ENCODE results near the gene TMEM198. TPM values are rescaled to one million over a fixed set of nuclear protein-coding genes. Genes with fewer than 3 reads are reported as not detected.

Gene TMEM198
- total RNA-seq, 1 donor from 2014 or later: 15.7 TPM

DNA sequence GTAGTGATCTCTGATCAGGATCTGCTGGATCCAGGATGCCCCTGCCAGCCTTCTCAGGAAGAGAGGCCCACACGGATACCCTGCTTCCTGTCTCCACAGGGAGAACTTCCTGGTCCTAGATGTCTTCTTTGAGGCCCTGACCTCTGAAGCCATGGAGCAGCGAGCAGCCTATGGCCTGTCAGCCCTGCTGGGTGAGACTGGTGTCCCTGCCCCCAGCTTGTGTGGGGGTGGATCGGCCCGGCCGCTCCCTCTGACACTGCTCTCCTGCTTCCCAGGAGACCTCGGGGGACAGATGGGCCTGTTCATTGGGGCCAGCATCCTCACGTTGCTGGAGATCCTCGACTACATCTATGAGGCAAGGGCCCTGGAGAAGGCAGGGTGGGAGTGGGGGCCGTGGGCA lies 6.9 kb upstream of the TMEM198 start:
- peaks cover 27% of the 10 kb centered on the region for H3K4me1 Mint-ChIP-seq
- no peaks in the 10 kb centered on the region for H3K9me3 Mint-ChIP-seq
- H3K36me3 Mint-ChIP-seq (ENCODE audit: low read depth): no peaks in the 10 kb centered on the region
- TF ChIP-seq CTCF (conservative IDR thresholded peaks at IDR 0.05): no peak
- no peak overlapping the region for H3K27ac Mint-ChIP-seq (ENCODE audit: unreplicated experiment)
- H3K27me3 Mint-ChIP-seq (ENCODE audit: low read depth): peaks cover 12% of the 10 kb centered on the region
- peak overlapping the region; percentile 71 for H3K4me3 Mint-ChIP-seq
- DNase-seq (ENCODE audit: low read depth, low spot score): no peak

DNA sequence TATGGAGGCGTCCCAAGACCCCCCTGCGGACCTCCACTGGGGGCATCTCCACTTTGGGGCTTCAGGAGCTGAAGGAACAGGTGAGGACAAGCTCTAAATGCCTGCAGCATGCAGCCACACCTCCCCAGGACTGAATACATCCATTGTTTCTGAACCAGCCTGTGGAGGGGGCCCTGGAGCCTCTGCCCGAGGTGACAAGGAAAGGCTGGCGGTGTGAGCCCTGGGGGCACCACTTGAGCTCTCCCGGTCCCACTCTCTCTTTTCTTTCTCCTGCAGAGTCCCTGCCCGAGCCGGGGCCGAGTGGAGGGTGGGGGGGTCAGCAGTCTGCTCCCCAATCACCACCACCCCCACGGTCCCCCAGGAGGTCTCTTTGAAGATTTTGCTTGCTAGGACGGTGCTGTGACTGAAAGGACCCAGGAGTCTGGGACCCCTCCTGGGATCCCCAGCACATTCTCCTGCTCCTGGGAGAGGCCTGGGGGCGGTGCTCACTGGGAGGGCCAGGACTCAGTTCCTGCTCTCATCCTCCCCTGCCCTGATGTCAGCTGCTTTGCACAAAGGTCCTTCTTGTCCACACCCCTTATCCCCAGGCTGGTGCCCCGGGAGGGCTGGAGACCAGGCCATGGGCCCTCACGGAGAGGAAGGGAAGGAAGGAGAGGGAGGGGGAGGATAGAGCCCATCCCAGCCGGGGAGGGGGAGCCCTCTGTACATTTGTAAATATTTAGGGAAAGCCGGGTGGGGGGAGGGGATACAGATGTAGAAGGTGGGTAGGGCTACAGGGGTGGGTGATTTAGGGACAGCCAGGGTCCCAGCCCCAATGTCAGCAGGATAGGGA lies 6.0 kb upstream of the TMEM198 start:
- peaks cover 9% of the 10 kb centered on the region for H3K27me3 Mint-ChIP-seq (ENCODE audit: low read depth)

DNA sequence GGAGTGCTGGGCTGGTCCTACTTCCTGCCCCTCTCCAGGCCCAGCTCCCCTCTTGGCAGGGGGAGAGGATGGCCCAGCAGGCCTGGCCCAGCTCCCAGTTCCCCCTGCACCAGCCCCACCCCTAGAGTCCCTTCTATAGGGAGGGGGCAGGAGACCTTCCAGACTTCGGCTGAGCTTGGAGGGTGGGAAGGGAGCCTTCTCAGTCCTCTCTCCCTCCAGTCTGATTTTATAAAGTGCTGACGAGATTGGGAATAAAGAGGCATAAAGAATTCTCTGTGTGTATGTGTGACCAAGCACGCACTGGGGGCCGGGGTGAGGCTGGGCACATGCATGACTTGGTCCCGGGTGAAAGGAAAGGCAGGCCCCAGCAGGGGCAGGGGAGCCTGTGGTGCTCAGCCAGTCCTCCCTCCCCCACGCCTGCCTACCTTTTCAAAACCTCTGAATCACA lies 5.3 kb upstream of the TMEM198 start:
- Mint-ChIP-seq H3K27ac (ENCODE audit: unreplicated experiment) (peak overlapping the region; percentile 75), H3K27me3 (ENCODE audit: low read depth) (peaks cover 5% of the 10 kb centered on the region), H3K4me1 (peaks cover 38% of the 10 kb centered on the region), H3K36me3 (ENCODE audit: low read depth) (no peaks in the 10 kb centered on the region), H3K9me3 (no peaks in the 10 kb centered on the region), H3K4me3 (peak overlapping the region; percentile 62)
- TF ChIP-seq CTCF (conservative IDR thresholded peaks at IDR 0.05): no peak
- DNase-seq (ENCODE audit: low read depth, low spot score): no peak

More for the DNA sequence above, 6.0 kb upstream of the TMEM198 start:
- H3K4me1 Mint-ChIP-seq: peaks cover 37% of the 10 kb centered on the region
- no peaks in the 10 kb centered on the region for H3K36me3 Mint-ChIP-seq (ENCODE audit: low read depth)
- no peak for TF ChIP-seq CTCF (conservative IDR thresholded peaks at IDR 0.05)
- H3K4me3 Mint-ChIP-seq: peak overlapping the region; percentile 71
- no peaks in the 10 kb centered on the region for H3K9me3 Mint-ChIP-seq
- DNase-seq (ENCODE audit: low read depth, low spot score): no peak
- H3K27ac Mint-ChIP-seq (ENCODE audit: unreplicated experiment): peak overlapping the region; percentile 88

GRCh38 chr2:219538956-219539788 lies 4.7 kb upstream of the TMEM198 start:
- peak overlapping the region; percentile 62 for H3K4me3 Mint-ChIP-seq
- no peaks in the 10 kb centered on the region for H3K9me3 Mint-ChIP-seq

More at GRCh38 chr2:219538956-219539788, 4.7 kb upstream of the TMEM198 start:
- no peak for DNase-seq (ENCODE audit: low read depth, low spot score)
- H3K36me3 Mint-ChIP-seq (ENCODE audit: low read depth): no peaks in the 10 kb centered on the region
- peaks cover 39% of the 10 kb centered on the region for H3K4me1 Mint-ChIP-seq
- H3K27me3 Mint-ChIP-seq (ENCODE audit: low read depth): peaks cover 2% of the 10 kb centered on the region
- H3K27ac Mint-ChIP-seq (ENCODE audit: unreplicated experiment): peak overlapping the region; percentile 75
- no peak for TF ChIP-seq CTCF (conservative IDR thresholded peaks at IDR 0.05)
